ENCODE results near the gene AFDN. TPM values are rescaled to one million over a fixed set of nuclear protein-coding genes. Genes with fewer than 3 reads are reported as not detected.

AFDN gene
- total and polyA plus RNA-seq, 2 experiments from 2014 or later, result 66.9 to 200 TPM

DNA sequence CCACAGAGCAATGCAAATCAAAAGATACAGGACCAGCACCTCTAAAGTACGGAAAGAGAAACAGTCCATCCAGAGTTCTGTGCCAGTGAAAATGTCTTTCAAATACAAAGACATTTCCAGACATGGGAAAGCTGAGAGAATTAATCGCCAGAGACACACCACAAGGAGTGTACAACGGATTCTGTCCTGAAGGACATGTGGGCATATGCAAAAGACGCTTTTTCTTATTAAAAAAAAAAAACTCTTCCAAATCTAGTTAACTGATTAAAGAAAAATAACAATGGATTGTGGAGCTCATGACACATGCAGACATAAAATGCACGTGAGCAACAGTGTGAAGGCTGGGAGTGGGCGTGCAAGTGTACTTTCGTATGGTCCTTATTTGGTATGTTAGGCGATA lies 193.5 kb downstream of the AFDN start:
- no peaks in the 10 kb centered on the region for H3K27me3 ChIP-seq (ENCODE audit: insufficient read depth)
- TF ChIP-seq, protein P1, sequence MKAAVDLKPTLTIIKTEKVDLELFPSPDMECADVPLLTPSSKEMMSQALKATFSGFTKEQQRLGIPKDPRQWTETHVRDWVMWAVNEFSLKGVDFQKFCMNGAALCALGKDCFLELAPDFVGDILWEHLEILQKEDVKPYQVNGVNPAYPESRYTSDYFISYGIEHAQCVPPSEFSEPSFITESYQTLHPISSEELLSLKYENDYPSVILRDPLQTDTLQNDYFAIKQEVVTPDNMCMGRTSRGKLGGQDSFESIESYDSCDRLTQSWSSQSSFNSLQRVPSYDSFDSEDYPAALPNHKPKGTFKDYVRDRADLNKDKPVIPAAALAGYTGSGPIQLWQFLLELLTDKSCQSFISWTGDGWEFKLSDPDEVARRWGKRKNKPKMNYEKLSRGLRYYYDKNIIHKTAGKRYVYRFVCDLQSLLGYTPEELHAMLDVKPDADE (IDR thresholded peaks at IDR 0.05), result no peak
- TF ChIP-seq ZNF114 (CRISPR knock-in tag; IDR thresholded peaks at IDR 0.05), result no peak
- TF ChIP-seq POLR2AphosphoS5 (IDR thresholded peaks at IDR 0.05; ENCODE audit: low read depth), result no peak
- TF ChIP-seq, protein P2, sequence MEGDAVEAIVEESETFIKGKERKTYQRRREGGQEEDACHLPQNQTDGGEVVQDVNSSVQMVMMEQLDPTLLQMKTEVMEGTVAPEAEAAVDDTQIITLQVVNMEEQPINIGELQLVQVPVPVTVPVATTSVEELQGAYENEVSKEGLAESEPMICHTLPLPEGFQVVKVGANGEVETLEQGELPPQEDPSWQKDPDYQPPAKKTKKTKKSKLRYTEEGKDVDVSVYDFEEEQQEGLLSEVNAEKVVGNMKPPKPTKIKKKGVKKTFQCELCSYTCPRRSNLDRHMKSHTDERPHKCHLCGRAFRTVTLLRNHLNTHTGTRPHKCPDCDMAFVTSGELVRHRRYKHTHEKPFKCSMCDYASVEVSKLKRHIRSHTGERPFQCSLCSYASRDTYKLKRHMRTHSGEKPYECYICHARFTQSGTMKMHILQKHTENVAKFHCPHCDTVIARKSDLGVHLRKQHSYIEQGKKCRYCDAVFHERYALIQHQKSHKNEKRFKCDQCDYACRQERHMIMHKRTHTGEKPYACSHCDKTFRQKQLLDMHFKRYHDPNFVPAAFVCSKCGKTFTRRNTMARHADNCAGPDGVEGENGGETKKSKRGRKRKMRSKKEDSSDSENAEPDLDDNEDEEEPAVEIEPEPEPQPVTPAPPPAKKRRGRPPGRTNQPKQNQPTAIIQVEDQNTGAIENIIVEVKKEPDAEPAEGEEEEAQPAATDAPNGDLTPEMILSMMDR (conservative IDR thresholded peaks at IDR 0.05; ENCODE audit: low read depth in 2 of 2), result no peak
- no peak for TF ChIP-seq ZNF331 (CRISPR knock-in tag; IDR thresholded peaks at IDR 0.05; ENCODE audit: low read depth)
- TF ChIP-seq CREB1 (CRISPR knock-in tag; IDR thresholded peaks at IDR 0.05; ENCODE audit: low read depth), result no peak
- TF ChIP-seq STAT1 (IDR thresholded peaks at IDR 0.05; ENCODE audit: unreplicated experiment), result no peak
- TF ChIP-seq NANOG (IDR thresholded peaks at IDR 0.05; ENCODE audit: borderline replicate concordance), result no peak
- TF ChIP-seq EZH2 (IDR thresholded peaks at IDR 0.05; ENCODE audit: low read depth, unreplicated experiment), result no peak
- TF ChIP-seq, protein P3, sequence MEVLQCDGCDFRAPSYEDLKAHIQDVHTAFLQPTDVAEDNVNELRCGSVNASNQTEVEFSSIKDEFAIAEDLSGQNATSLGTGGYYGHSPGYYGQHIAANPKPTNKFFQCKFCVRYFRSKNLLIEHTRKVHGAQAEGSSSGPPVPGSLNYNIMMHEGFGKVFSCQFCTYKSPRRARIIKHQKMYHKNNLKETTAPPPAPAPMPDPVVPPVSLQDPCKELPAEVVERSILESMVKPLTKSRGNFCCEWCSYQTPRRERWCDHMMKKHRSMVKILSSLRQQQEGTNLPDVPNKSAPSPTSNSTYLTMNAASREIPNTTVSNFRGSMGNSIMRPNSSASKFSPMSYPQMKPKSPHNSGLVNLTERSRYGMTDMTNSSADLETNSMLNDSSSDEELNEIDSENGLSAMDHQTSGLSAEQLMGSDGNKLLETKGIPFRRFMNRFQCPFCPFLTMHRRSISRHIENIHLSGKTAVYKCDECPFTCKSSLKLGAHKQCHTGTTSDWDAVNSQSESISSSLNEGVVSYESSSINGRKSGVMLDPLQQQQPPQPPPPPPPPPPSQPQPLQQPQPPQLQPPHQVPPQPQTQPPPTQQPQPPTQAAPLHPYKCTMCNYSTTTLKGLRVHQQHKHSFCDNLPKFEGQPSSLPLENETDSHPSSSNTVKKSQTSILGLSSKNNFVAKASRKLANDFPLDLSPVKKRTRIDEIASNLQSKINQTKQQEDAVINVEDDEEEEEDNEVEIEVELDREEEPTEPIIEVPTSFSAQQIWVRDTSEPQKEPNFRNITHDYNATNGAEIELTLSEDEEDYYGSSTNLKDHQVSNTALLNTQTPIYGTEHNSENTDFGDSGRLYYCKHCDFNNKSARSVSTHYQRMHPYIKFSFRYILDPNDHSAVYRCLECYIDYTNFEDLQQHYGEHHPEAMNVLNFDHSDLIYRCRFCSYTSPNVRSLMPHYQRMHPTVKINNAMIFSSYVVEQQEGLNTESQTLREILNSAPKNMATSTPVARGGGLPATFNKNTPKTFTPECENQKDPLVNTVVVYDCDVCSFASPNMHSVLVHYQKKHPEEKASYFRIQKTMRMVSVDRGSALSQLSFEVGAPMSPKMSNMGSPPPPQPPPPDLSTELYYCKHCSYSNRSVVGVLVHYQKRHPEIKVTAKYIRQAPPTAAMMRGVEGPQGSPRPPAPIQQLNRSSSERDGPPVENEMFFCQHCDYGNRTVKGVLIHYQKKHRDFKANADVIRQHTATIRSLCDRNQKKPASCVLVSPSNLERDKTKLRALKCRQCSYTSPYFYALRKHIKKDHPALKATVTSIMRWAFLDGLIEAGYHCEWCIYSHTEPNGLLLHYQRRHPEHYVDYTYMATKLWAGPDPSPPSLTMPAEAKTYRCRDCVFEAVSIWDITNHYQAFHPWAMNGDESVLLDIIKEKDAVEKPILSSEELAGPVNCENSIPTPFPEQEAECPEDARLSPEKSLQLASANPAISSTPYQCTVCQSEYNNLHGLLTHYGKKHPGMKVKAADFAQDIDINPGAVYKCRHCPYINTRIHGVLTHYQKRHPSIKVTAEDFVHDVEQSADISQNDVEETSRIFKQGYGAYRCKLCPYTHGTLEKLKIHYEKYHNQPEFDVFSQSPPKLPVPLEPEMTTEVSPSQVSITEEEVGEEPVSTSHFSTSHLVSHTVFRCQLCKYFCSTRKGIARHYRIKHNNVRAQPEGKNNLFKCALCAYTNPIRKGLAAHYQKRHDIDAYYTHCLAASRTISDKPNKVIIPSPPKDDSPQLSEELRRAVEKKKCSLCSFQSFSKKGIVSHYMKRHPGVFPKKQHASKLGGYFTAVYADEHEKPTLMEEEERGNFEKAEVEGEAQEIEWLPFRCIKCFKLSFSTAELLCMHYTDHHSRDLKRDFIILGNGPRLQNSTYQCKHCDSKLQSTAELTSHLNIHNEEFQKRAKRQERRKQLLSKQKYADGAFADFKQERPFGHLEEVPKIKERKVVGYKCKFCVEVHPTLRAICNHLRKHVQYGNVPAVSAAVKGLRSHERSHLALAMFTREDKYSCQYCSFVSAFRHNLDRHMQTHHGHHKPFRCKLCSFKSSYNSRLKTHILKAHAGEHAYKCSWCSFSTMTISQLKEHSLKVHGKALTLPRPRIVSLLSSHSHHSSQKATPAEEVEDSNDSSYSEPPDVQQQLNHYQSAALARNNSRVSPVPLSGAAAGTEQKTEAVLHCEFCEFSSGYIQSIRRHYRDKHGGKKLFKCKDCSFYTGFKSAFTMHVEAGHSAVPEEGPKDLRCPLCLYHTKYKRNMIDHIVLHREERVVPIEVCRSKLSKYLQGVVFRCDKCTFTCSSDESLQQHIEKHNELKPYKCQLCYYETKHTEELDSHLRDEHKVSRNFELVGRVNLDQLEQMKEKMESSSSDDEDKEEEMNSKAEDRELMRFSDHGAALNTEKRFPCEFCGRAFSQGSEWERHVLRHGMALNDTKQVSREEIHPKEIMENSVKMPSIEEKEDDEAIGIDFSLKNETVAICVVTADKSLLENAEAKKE (CRISPR knock-in tag; IDR thresholded peaks at IDR 0.05), result no peak
- TF ChIP-seq JUNB (IDR thresholded peaks at IDR 0.05; ENCODE audit: unreplicated experiment), result no peak
- TF ChIP-seq EZH2phosphoT487 (IDR thresholded peaks at IDR 0.05; ENCODE audit: unreplicated experiment), result no peak
- TF ChIP-seq, protein P4, sequence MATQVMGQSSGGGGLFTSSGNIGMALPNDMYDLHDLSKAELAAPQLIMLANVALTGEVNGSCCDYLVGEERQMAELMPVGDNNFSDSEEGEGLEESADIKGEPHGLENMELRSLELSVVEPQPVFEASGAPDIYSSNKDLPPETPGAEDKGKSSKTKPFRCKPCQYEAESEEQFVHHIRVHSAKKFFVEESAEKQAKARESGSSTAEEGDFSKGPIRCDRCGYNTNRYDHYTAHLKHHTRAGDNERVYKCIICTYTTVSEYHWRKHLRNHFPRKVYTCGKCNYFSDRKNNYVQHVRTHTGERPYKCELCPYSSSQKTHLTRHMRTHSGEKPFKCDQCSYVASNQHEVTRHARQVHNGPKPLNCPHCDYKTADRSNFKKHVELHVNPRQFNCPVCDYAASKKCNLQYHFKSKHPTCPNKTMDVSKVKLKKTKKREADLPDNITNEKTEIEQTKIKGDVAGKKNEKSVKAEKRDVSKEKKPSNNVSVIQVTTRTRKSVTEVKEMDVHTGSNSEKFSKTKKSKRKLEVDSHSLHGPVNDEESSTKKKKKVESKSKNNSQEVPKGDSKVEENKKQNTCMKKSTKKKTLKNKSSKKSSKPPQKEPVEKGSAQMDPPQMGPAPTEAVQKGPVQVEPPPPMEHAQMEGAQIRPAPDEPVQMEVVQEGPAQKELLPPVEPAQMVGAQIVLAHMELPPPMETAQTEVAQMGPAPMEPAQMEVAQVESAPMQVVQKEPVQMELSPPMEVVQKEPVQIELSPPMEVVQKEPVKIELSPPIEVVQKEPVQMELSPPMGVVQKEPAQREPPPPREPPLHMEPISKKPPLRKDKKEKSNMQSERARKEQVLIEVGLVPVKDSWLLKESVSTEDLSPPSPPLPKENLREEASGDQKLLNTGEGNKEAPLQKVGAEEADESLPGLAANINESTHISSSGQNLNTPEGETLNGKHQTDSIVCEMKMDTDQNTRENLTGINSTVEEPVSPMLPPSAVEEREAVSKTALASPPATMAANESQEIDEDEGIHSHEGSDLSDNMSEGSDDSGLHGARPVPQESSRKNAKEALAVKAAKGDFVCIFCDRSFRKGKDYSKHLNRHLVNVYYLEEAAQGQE (IDR thresholded peaks at IDR 0.05; ENCODE audit: unreplicated experiment), result no peak
- no peaks in the 10 kb centered on the region; the same call in 2 of the 3 replicates for H3K9me3 Mint-ChIP-seq
- no peak for DNase-seq (ENCODE audit: low spot score)
- no peak overlapping the region for H3K4me3 ChIP-seq
- H3K9me2 ChIP-seq (ENCODE audit: insufficient read depth), result no peaks in the 10 kb centered on the region
- no peaks in the 10 kb centered on the region for H3F3A ChIP-seq (replicated peaks; ENCODE audit: low read depth)
- H3K4me1 Mint-ChIP-seq, result peaks cover 12% of the 10 kb centered on the region
- H2AFZ ChIP-seq, result no peak overlapping the region
- H3K36me3 ChIP-seq (ENCODE audit: insufficient read depth), result no peaks in the 10 kb centered on the region
- H3K36me3 Mint-ChIP-seq (ENCODE audit: low read depth), result no peaks in the 10 kb centered on the region
- no peaks in the 10 kb centered on the region for H4K20me1 ChIP-seq (replicated peaks; ENCODE audit: insufficient read depth)
- no peak overlapping the region for H3K27ac ChIP-seq (ENCODE audit: low read depth)
- H3K4me2 ChIP-seq, result no peak overlapping the region
- H3K27me3 Mint-ChIP-seq (ENCODE audit: insufficient read depth, low read depth, poor library complexity), result peaks cover 3% of the 10 kb centered on the region
- H3K79me2 ChIP-seq (replicated peaks; ENCODE audit: insufficient read depth), result no peaks in the 10 kb centered on the region
- H3K27ac Mint-ChIP-seq, result no peak overlapping the region
- no peak for ATAC-seq
- H3K4me3 Mint-ChIP-seq, result no peak overlapping the region
- H3K4me1 ChIP-seq (ENCODE audit: insufficient read depth), result no peaks in the 10 kb centered on the region
